Heart right ventricle (tissue), 16 donors: Measurements from ENCODE around the gene KIAA0930. TPM values are rescaled to one million over a fixed set of nuclear protein-coding genes. Genes with fewer than 3 reads are reported as not detected.

Source experiments
- ATAC-seq, 8 donors: fragments of 200-7000 bp; cut with Tn5 transposase; one replicate each; pipeline ENCODE4 v1.9.1; 2020; ENCODE audit warnings: mild to moderate bottlenecking in 8 of 8, moderate library complexity in 8 of 8, moderate number of reproducible peaks in 1 of 8
- DNase-seq, 2 donors: peaks; one replicate each; pipeline ENCODE4 v3.0.0-alpha.2; 2020
- H3K27ac ChIP-seq, 10 donors: fragments of 200-600 bp; sonication (generic) in 2 of 10; one replicate each; pipeline versions ENCODE4 v1.5.0 to v1.8.0; 2020 to 2022; ENCODE audit warnings: mild to moderate bottlenecking in 3 of 10
- H3K27me3 ChIP-seq, 7 donors: fragments of 200-600 bp; one replicate each; pipeline ENCODE4 v1.8.0; 2021 to 2022; ENCODE audit warnings: mild to moderate bottlenecking in 2 of 7
- H3K36me3 ChIP-seq, 9 donors: fragments of 200-600 bp; sonication (generic) in 1 of 9; one replicate each; pipeline versions ENCODE4 v1.5.0 to v1.8.0; 2020 to 2022; ENCODE audit warnings: mild to moderate bottlenecking in 2 of 9
- H3K4me1 ChIP-seq, 9 donors: fragments of 200-600 bp; sonication (generic) in 1 of 9; one replicate each; pipeline versions ENCODE4 v1.5.0 to v1.8.0; 2020 to 2022; ENCODE audit warnings: mild to moderate bottlenecking in 4 of 9
- H3K4me3 ChIP-seq, 10 donors: fragments of 200-600 bp; sonication (generic) in 2 of 10; one replicate each; pipeline versions ENCODE4 v1.5.0 to v1.8.0; 2020 to 2022; ENCODE audit warnings: mild to moderate bottlenecking in 7 of 10, moderate library complexity in 2 of 10
- H3K9me3 ChIP-seq, 11 donors: fragments of 200-600 bp in 10 of 11; sonication (generic) in 2 of 11; one replicate each; pipeline versions ENCODE4 v1.5.0 to v1.8.0; 2013 to 2022; ENCODE audit warnings: mild to moderate bottlenecking in 2 of 11, control low read depth in 1 of 11, moderate library complexity in 1 of 11
- WGBS, 2 donors: extraction: QIAGEN DNeasy Blood & Tissue Kit; methylation state at CpG; one replicate each; pipeline ENCODE4 v1.1.7; 2013; ENCODE audit warnings: inconsistent platforms in 1 of 2; 5-methylcytosine and 5-hydroxymethylcytosine counted together
- intact Hi-C, 10 donors: fragments of 100-400 bp; cut with DNase I; formaldehyde crosslinking; loops; one replicate each; pipeline versions ENCODE4 v1.11.1 to v1.14.2; 2022
- polyA plus RNA-seq, 2 donors: library from polyadenylated mRNA; stranded (reverse); fragments of 200-250 nt; gene quantifications; one replicate each; pipeline ENCODE4 v1.2.3, GENCODE V29; 2013
- total RNA-seq, 10 donors: library from RNA; stranded (reverse); fragmentation: NEBNext Ultra II Directional in 3 of 10; extraction: Animal tissue kit (Norgen Biotek cat#: 25700) in 3 of 10; gene quantifications; one replicate each; pipeline versions ENCODE4 v1.2.1 to v1.2.4, GENCODE V29; 2021 to 2023
- TF ChIP-seq, protein P1 (sequence below), 9 donors: fragments of 200-600 bp; sonication (generic) in 2 of 9; IDR thresholded peaks; one replicate each; pipeline versions ENCODE4 v1.5.0 to v1.8.0; 2021 to 2022; ENCODE audit warnings: antibody characterized with exemption in 9 of 9, mild to moderate bottlenecking in 5 of 9, moderate library complexity in 1 of 9
- donor health status: Arrhythmogenic right ventricular cardiomyopathy.
- donor health status: ischemic (EF 13 %, LVEDD 7.1; RV severe dilation, severe dysfunction).
- donor health status: healthy with polysubstance abuse.
- donor health status: DM: no; HTN: yes; CAD: no.
- donor health status: DM: no; HTN: no; CAD: no.
- donor health status: ischemic (EF 25% LVEDD 6.9; RV normal size, moderate dysfunction).
- donor health status: ischemic (EF 25% LVEDD 5.7; RV mildly dilated, moderate dysfunction).
- donor health status: healthy.
- donor health status: DM: yes; HTN: yes; CAD: no.
- donor health status: Ischemic cardiomyopathy.
- donor health status: ischemic (EF 35%, LVEDD 5.7; RV mildly dilated, moderate dysfunction).
- donor health status: nonischemic (EF 11% LVEDD 7.7; RV severe dilation, severe dysfunction).
- donor health status: DM: yes; HTN: yes; CAD: no.
- donor health status: PGD.
- donor health status: ischemic (EF 29% LVEDD 5.4; RV normal size, mild dysfunction).
- donor health status: nonischemic (EF 23%, LVEDD 6.1; RV moderate dilation, normal function).

Gene KIAA0930
- total and polyA plus RNA-seq, 12 donors = 9.1 to 48.3 (median 16.3) TPM

GRCh38 chr22:45237065-45237990, 3.4 kb downstream of the KIAA0930 start:
- H3K4me1 ChIP-seq = peaks cover 3 to 68% (median 16%) of the 10 kb centered on the region in 9 donors
- WGBS, 2 donors = 93 to 95% methylated on average over 15 of the region's 15 CpGs
- no peaks in the 10 kb centered on the region for H3K9me3 ChIP-seq
- ATAC-seq (no peak), DNase-seq (no peak)
- H3K4me3 ChIP-seq = no peak overlapping the region
- no peaks in the 10 kb centered on the region for H3K27me3 ChIP-seq
- TF ChIP-seq, protein P1, sequence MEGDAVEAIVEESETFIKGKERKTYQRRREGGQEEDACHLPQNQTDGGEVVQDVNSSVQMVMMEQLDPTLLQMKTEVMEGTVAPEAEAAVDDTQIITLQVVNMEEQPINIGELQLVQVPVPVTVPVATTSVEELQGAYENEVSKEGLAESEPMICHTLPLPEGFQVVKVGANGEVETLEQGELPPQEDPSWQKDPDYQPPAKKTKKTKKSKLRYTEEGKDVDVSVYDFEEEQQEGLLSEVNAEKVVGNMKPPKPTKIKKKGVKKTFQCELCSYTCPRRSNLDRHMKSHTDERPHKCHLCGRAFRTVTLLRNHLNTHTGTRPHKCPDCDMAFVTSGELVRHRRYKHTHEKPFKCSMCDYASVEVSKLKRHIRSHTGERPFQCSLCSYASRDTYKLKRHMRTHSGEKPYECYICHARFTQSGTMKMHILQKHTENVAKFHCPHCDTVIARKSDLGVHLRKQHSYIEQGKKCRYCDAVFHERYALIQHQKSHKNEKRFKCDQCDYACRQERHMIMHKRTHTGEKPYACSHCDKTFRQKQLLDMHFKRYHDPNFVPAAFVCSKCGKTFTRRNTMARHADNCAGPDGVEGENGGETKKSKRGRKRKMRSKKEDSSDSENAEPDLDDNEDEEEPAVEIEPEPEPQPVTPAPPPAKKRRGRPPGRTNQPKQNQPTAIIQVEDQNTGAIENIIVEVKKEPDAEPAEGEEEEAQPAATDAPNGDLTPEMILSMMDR (IDR thresholded peaks at IDR 0.05) = no peak
- H3K27ac ChIP-seq = no peak overlapping the region
- H3K36me3 ChIP-seq = peaks cover 0 to 23% (median 0%) of the 10 kb centered on the region in 9 donors
- intact Hi-C loops = no loop called here

DNA sequence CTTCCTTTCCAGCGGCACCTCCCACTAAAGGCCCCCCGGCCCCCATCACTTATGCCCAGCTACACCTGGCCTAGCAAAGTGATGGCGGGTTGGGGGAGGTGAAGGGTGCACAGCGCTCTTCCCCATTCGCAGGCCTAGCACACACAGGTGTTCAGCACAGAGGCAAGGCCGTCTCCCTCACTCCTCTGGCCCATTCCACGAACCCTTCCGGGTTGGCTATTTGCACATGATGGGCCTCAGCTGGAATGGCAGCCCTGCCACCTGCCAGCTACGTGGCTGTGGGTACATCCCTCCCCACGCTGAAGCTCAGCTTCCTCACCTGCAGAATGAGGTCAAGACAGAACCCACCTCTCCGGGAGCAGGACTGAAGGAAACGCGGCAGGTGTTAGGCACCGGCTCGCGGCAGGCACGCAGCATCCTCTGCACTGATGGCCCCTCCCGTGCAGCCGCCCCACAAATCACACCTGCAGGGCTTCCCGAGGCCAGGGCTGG, 4.8 kb downstream of the KIAA0930 start:
- peak overlapping the region in 1 of 10 donors; percentile 85 for H3K27ac ChIP-seq
- no peak for ATAC-seq
- no peaks in the 10 kb centered on the region for H3K9me3 ChIP-seq
- TF ChIP-seq, protein P1 (IDR thresholded peaks at IDR 0.05) = no peak
- no peak overlapping the region for H3K4me3 ChIP-seq
- 90 to 93% methylated on average over 20 of the region's 20 CpGs for WGBS, 2 donors
- DNase-seq = no peak
- no peaks in the 10 kb centered on the region for H3K27me3 ChIP-seq
- intact Hi-C loops = no loop called here
- H3K4me1 ChIP-seq = peaks cover 3 to 67% (median 13%) of the 10 kb centered on the region in 9 donors
- H3K36me3 ChIP-seq = peaks cover 0 to 23% (median 0%) of the 10 kb centered on the region in 9 donors

GRCh38 chr22:45235101-45235777, 5.5 kb downstream of the KIAA0930 start:
- DNase-seq (peak; percentile 35 to 39), ATAC-seq (peak in 7 of 8 donors; percentile 34 to 67 (median 59))
- peak overlapping the region in 1 of 10 donors; percentile 85 for H3K27ac ChIP-seq
- peaks cover 3 to 74% (median 13%) of the 10 kb centered on the region in 9 donors for H3K4me1 ChIP-seq
- intact Hi-C loops = no loop called here
- WGBS, 2 donors = 79 to 84% methylated on average over 23 of the region's 23 CpGs
- TF ChIP-seq, protein P1 (IDR thresholded peaks at IDR 0.05) = no peak
- peak overlapping the region in 1 of 10 donors; percentile 24 for H3K4me3 ChIP-seq
- no peaks in the 10 kb centered on the region for H3K27me3 ChIP-seq
- H3K9me3 ChIP-seq = no peaks in the 10 kb centered on the region
- peaks cover 0 to 23% (median 0%) of the 10 kb centered on the region in 9 donors for H3K36me3 ChIP-seq

DNA sequence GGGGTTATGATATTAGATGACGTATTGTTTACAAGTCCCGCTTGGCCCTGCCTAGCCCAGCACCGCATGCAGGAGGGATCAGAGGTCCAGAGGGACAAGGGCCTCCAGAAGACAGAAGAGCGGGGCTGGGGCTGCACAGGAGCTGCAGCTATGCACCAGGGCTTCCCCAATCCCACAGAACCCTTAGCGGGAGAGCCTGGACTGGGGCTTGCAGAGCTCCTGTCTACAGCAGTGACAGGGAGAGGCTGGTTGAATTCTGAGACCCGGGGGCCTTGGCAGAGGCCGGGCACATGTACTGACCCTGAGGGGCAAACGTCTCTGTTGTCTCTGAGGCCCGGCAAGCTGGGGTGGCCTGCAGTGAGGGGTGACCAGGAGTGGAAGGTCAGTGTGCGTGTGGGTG, 6.9 kb downstream of the KIAA0930 start:
- ATAC-seq (no peak), DNase-seq (no peak)
- Histone ChIP-seq H3K4me1 (peaks cover 0 to 69% (median 0%) of the 10 kb centered on the region in 9 donors), H3K36me3 (peaks cover 0 to 23% (median 0%) of the 10 kb centered on the region in 9 donors), H3K27ac (peak overlapping the region in 1 of 10 donors; percentile 85), H3K9me3 (no peaks in the 10 kb centered on the region), H3K4me3 (no peak overlapping the region), H3K27me3 (no peaks in the 10 kb centered on the region)
- intact Hi-C loops = no loop called here
- TF ChIP-seq, protein P1 (IDR thresholded peaks at IDR 0.05) = no peak
- 89 to 92% methylated on average over 10 of the region's 10 CpGs for WGBS, 2 donors
